Measurements from ENCODE around the gene COLEC12. TPM values are rescaled to one million over a fixed set of nuclear protein-coding genes. Genes with fewer than 3 reads are reported as not detected.

COLEC12 gene
- 10 to 100 TPM in 1 of 4 donors, 1 to 10 TPM in 3; 1.4 to 12.2 (median 4.0) TPM for total RNA-seq

GRCh38 chr18:500632-501405 lies at the start of gene COLEC12:
Gene COLEC12, minus strand, starts transcription at chr18:500701. Its CDS starts 187 bp downstream, at chr18:500514.
- TF ChIP-seq, protein P1, sequence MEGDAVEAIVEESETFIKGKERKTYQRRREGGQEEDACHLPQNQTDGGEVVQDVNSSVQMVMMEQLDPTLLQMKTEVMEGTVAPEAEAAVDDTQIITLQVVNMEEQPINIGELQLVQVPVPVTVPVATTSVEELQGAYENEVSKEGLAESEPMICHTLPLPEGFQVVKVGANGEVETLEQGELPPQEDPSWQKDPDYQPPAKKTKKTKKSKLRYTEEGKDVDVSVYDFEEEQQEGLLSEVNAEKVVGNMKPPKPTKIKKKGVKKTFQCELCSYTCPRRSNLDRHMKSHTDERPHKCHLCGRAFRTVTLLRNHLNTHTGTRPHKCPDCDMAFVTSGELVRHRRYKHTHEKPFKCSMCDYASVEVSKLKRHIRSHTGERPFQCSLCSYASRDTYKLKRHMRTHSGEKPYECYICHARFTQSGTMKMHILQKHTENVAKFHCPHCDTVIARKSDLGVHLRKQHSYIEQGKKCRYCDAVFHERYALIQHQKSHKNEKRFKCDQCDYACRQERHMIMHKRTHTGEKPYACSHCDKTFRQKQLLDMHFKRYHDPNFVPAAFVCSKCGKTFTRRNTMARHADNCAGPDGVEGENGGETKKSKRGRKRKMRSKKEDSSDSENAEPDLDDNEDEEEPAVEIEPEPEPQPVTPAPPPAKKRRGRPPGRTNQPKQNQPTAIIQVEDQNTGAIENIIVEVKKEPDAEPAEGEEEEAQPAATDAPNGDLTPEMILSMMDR (IDR thresholded peaks at IDR 0.05): no peak
- TF ChIP-seq POLR2A (IDR thresholded peaks at IDR 0.05): no peak
- H3K9me3 ChIP-seq: no peaks in the 10 kb centered on the region
- peak within 1 kb of the TSS in 3 of 4 donors; percentile 52 to 69 (median 68) for H3K27ac ChIP-seq
- intact Hi-C loops (cut with DNase I): no loop called here
- no peaks in the 10 kb centered on the region for H3K36me3 ChIP-seq
- DNase-seq: no peak
- WGBS, 2 donors: 47% methylated on average over 4 of the region's 75 CpGs; no CpG with 5 or more reads in 1 of the 2 donors
- peaks cover 4 to 24% (median 8%) of the 10 kb centered on the region in 3 donors for H3K4me1 ChIP-seq
- H3K27me3 ChIP-seq: peaks cover 0 to 55% (median 0%) of the 10 kb centered on the region in 4 donors
- H3K4me3 ChIP-seq: peak within 1 kb of the TSS; percentile 41 to 67 (median 54)

DNA sequence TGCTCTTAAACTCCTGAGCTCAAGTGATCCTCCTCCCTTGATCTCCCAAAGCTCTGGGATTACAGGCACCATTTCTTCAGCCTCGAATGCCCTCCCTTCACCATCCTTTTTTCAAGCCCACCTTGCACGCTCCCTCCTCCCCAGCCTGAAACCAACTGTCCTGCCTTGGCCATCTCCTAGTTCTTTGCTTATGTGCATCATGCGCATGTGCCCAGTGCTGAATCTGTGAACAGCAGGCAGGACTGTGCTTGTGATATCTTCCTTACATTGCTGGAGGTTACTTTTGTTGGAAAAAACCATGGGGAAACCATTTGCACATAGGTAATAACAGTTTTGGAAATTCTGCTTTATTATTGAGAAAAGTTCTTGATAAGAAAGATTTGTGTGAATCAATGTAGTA lies 49.5 kb upstream of the COLEC12 start:
- WGBS, 2 donors: 77 to 78% methylated on average over 3 of the region's 3 CpGs
- TF ChIP-seq, protein P1 (IDR thresholded peaks at IDR 0.05): no peak
- no peak for TF ChIP-seq POLR2A (IDR thresholded peaks at IDR 0.05)
- Histone ChIP-seq H3K4me1 (no peaks in the 10 kb centered on the region), H3K36me3 (no peaks in the 10 kb centered on the region), H3K27ac (no peak overlapping the region), H3K4me3 (no peak overlapping the region), H3K9me3 (no peaks in the 10 kb centered on the region), H3K27me3 (peaks cover 0 to 5% (median 0%) of the 10 kb centered on the region in 4 donors)
- DNase-seq: no peak
- intact Hi-C loops (cut with DNase I): loop anchor here (10.0 kb wide), 1 partner anchor 55 kb away; no protein-coding TSS in a partner anchor

GRCh38 chr18:543447-544078 lies 43.1 kb upstream of the COLEC12 start:
- Histone ChIP-seq H3K27me3 (no peaks in the 10 kb centered on the region), H3K9me3 (no peaks in the 10 kb centered on the region), H3K27ac (no peak overlapping the region), H3K4me1 (no peaks in the 10 kb centered on the region), H3K36me3 (no peaks in the 10 kb centered on the region), H3K4me3 (no peak overlapping the region)
- intact Hi-C loops (cut with DNase I): no loop called here
- DNase-seq: no peak
- WGBS, 2 donors: 58 to 63% methylated on average over 4 of the region's 4 CpGs
- no peak for TF ChIP-seq POLR2A (IDR thresholded peaks at IDR 0.05)
- TF ChIP-seq, protein P1 (IDR thresholded peaks at IDR 0.05): no peak

DNA sequence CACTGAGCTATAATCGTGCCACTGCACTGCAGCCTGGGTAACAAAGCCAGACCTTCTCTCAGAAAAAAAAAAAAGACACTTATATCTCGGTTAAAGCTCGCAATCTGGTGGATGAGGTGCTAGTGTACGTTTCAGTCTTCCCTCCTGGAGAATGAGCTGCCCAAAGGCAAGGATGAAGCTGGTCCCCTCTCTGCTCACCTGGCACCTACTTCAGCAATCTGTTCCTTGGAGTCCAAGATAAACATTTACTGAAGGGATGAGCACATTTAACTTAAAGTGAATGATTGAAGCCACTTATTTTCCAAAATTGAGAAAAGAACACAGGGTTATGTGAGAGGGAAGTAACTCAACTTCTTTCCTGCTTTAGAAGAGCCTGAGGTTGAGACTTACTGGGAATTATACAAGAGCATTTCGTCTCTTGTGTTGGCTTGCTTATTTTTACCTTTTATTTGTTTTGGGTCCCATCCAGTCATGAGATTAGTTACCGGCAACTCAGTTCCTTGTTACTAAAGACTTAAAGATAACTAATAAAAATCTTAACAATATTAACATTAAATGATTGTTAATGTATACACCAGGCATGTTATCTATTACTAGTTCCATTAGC lies 33.6 kb upstream of the COLEC12 start:
- Histone ChIP-seq H3K27ac (peak overlapping the region in 3 of 4 donors; percentile 42 to 59 (median 49)), H3K27me3 (no peaks in the 10 kb centered on the region), H3K36me3 (no peaks in the 10 kb centered on the region), H3K9me3 (no peaks in the 10 kb centered on the region), H3K4me1 (peaks cover 0 to 34% (median 6%) of the 10 kb centered on the region in 3 donors), H3K4me3 (no peak overlapping the region)
- 39 to 48% methylated on average over 6 of the region's 6 CpGs for WGBS, 2 donors
- intact Hi-C loops (cut with DNase I): no loop called here
- TF ChIP-seq, protein P1 (IDR thresholded peaks at IDR 0.05): no peak
- TF ChIP-seq POLR2A (IDR thresholded peaks at IDR 0.05): no peak
- DNase-seq: no peak

DNA sequence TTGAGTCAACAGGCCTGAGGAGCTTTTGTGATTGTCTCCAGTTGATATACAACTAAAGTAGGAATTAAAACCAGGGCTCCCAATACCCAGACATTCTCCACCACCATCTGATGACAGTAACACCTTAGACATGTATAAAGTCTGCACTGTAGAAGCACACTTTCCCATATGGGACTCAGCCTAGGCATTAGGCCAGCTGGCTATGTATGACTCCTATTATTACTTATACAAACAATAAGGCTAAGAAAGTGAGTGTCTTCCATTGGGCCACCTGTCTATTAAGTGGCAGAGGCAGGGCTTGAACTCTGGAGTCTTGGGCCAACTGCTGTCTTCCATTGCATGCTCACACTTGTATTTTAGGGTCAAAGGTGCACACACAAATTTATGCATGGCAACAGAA lies 32.1 kb upstream of the COLEC12 start:
- intact Hi-C loops (cut with DNase I): no loop called here
- TF ChIP-seq, protein P1 (IDR thresholded peaks at IDR 0.05): no peak
- no peak for TF ChIP-seq POLR2A (IDR thresholded peaks at IDR 0.05)
- H3K27me3 ChIP-seq: no peaks in the 10 kb centered on the region
- H3K9me3 ChIP-seq: no peaks in the 10 kb centered on the region
- DNase-seq: no peak
- H3K36me3 ChIP-seq: no peaks in the 10 kb centered on the region
- peaks cover 0 to 34% (median 6%) of the 10 kb centered on the region in 3 donors for H3K4me1 ChIP-seq
- no peak overlapping the region for H3K4me3 ChIP-seq
- H3K27ac ChIP-seq: peak overlapping the region in 1 of 4 donors; percentile 28
